ENCODE results near the gene SH3GLB2.
"Not testable (repeated sequence)": the region's sequence is repeated elsewhere in the genome, so short reads cannot be mapped to it uniquely, and the experiment has no call there.

Gene SH3GLB2

GRCh38 chr9:128987805-128988204 is 40.3 kb downstream of the SH3GLB2 start:
- DNase-seq = no peak

GRCh38 chr9:128986671-128987070 is 41.5 kb downstream of the SH3GLB2 start:
- DNase-seq = no peak

GRCh38 chr9:128983536-128983935 is 44.6 kb downstream of the SH3GLB2 start:
- DNase-seq = no peak

- DNase-seq = no peak
These were observed 49.0 kb downstream of the SH3GLB2 start for GRCh38 chr9:128979111-128979510.

- no peak for DNase-seq
These were observed 55.2 kb downstream of the SH3GLB2 start for GRCh38 chr9:128972956-128973355.

- no peak for DNase-seq
These were observed 58.6 kb downstream of the SH3GLB2 start for GRCh38 chr9:128969491-128969890.

GRCh38 chr9:128961403-128961802 is 66.7 kb downstream of the SH3GLB2 start:
- not testable (repeated sequence) for DNase-seq

All from activated CD8-positive, alpha-beta memory T cell treated with anti-CD3 and anti-CD28 coated beads, Interleukin-2, amount 50 U/mL, for 4 hours (primary cell).